CD4-positive, alpha-beta T cell treated with Interleukin-2 at 100 ng/mL for 4 hours (primary cell): Measurements from ENCODE around the gene COL4A2.

Experiments
- DNase-seq: peaks from one replicate; pipeline ENCODE4 v3.0.0-alpha.2; 2020; ENCODE audit warnings: low spot score

The COL4A2 gene

GRCh38 chr13:110419381-110419791, 112.3 kb downstream of the COL4A2 start:
- no peak for DNase-seq

- no peak for DNase-seq
These were observed 112.9 kb downstream of the COL4A2 start for GRCh38 chr13:110419946-110420345.

GRCh38 chr13:110420626-110421025, 113.5 kb downstream of the COL4A2 start:
- DNase-seq: no peak

GRCh38 chr13:110421061-110421460, 114.0 kb downstream of the COL4A2 start:
- DNase-seq: no peak

- DNase-seq: no peak
These were observed 114.8 kb downstream of the COL4A2 start for GRCh38 chr13:110421696-110422385.

- no peak for DNase-seq
These were observed 116.0 kb downstream of the COL4A2 start for GRCh38 chr13:110422913-110423688.

GRCh38 chr13:110423689-110424302, 116.7 kb downstream of the COL4A2 start:
- DNase-seq: no peak

- DNase-seq: no peak
These were observed 117.7 kb downstream of the COL4A2 start for GRCh38 chr13:110424569-110425443.

- DNase-seq: no peak
These were observed 118.3 kb downstream of the COL4A2 start for GRCh38 chr13:110425444-110425780.

- DNase-seq: no peak
These were observed 119.7 kb downstream of the COL4A2 start for GRCh38 chr13:110426735-110427134.

- no peak for DNase-seq
These were observed 121.2 kb downstream of the COL4A2 start for GRCh38 chr13:110428313-110428712.

GRCh38 chr13:110430391-110431336, 123.6 kb downstream of the COL4A2 start:
- DNase-seq: no peak

- DNase-seq: no peak
These were observed 124.6 kb downstream of the COL4A2 start for GRCh38 chr13:110431425-110432294.

- DNase-seq: no peak
These were observed 125.4 kb downstream of the COL4A2 start for GRCh38 chr13:110432522-110432921.

- no peak for DNase-seq
These were observed 125.9 kb downstream of the COL4A2 start for GRCh38 chr13:110433014-110433413.

- no peak for DNase-seq
These were observed 127.5 kb downstream of the COL4A2 start for GRCh38 chr13:110434629-110435028.

- no peak for DNase-seq
These were observed 128.2 kb downstream of the COL4A2 start for GRCh38 chr13:110435331-110435730.

GRCh38 chr13:110436276-110436675, 129.2 kb downstream of the COL4A2 start:
- DNase-seq: no peak

GRCh38 chr13:110436786-110437370, 129.8 kb downstream of the COL4A2 start:
- DNase-seq: no peak

GRCh38 chr13:110438211-110438610, 131.1 kb downstream of the COL4A2 start:
- no peak for DNase-seq
